ENCODE results near the gene PCDH1.

The PCDH1 gene

DNA sequence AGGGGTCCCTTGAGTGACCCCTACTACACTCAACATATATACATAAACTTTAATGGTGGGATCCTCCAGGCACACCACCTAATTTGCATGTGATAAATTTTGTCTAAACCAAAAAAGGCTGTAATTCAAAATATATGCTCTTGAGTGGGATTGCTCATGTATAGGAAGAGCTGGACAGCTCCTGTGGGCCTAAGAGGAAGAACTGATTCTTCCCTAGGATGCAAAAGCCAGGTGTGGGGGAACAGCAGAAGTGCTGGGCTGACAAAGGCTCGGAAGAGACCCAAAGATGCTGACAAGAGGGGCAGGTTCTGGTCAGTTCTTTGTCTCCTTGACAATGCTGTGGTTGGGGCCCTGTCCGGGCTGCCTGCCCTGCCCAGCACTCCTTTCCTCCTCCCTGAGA, 43.9 kb downstream of the PCDH1 start:
- H3K27me3 ChIP-seq (ENCODE audit: low read depth, low read length) = peaks cover 3% of the 10 kb centered on the region; the same call in 1 of the 2 replicates
- no peaks in the 10 kb centered on the region for H4K20me1 ChIP-seq (ENCODE audit: insufficient read depth, low read length)
- no peaks in the 10 kb centered on the region for H3K4me1 ChIP-seq (ENCODE audit: low read length)
- no peak overlapping the region for H3K9ac ChIP-seq (ENCODE audit: low read length)
- no peak overlapping the region for H3K27ac ChIP-seq (ENCODE audit: low read length)
- TF ChIP-seq, protein P1, sequence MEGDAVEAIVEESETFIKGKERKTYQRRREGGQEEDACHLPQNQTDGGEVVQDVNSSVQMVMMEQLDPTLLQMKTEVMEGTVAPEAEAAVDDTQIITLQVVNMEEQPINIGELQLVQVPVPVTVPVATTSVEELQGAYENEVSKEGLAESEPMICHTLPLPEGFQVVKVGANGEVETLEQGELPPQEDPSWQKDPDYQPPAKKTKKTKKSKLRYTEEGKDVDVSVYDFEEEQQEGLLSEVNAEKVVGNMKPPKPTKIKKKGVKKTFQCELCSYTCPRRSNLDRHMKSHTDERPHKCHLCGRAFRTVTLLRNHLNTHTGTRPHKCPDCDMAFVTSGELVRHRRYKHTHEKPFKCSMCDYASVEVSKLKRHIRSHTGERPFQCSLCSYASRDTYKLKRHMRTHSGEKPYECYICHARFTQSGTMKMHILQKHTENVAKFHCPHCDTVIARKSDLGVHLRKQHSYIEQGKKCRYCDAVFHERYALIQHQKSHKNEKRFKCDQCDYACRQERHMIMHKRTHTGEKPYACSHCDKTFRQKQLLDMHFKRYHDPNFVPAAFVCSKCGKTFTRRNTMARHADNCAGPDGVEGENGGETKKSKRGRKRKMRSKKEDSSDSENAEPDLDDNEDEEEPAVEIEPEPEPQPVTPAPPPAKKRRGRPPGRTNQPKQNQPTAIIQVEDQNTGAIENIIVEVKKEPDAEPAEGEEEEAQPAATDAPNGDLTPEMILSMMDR (IDR thresholded peaks at IDR 0.05; ENCODE audit: low read depth, low read length) = no peak
- TF ChIP-seq EZH2phosphoT487 (IDR thresholded peaks at IDR 0.05; ENCODE audit: low read depth) = no peak
- H3K9me3 ChIP-seq (ENCODE audit: insufficient read depth, low read length) = no peaks in the 10 kb centered on the region
- no peak overlapping the region for H3K4me3 ChIP-seq (ENCODE audit: low read length)
- H2AFZ ChIP-seq (ENCODE audit: low read depth, low read length) = no peak overlapping the region
- H3K4me2 ChIP-seq (ENCODE audit: low read length) = no peak overlapping the region
- H3K79me2 ChIP-seq (ENCODE audit: low read length) = no peaks in the 10 kb centered on the region
- H3K36me3 ChIP-seq (replicated peaks; ENCODE audit: low read depth, low read length) = no peaks in the 10 kb centered on the region

DNA sequence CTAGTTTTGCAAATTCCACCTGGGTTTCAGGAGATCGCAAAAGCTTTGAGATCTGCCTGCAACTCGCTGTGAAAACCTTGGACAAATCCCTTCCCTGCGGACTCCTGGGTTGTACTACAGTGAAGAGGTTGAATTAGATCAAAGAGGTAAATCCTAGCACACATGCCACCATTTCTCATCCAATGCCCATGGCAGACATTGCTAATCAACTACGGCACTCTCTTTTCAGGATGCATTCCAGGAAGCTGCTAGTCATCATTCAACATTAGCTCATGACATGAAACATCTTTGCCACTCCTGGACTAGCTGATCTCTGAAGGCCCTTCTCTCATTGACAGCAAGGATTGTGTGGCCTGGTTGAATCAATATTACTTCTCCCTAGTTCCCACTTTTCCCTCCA, 46.1 kb downstream of the PCDH1 start:
- Histone ChIP-seq H3K4me2 (ENCODE audit: low read length) (no peak overlapping the region), H3K27ac (ENCODE audit: low read length) (no peak overlapping the region), H3K36me3 (replicated peaks; ENCODE audit: low read depth, low read length) (no peaks in the 10 kb centered on the region), H3K9me3 (ENCODE audit: insufficient read depth, low read length) (no peaks in the 10 kb centered on the region), H3K79me2 (ENCODE audit: low read length) (no peaks in the 10 kb centered on the region), H3K4me1 (ENCODE audit: low read length) (no peaks in the 10 kb centered on the region), H2AFZ (ENCODE audit: low read depth, low read length) (no peak overlapping the region), H3K4me3 (ENCODE audit: low read length) (no peak overlapping the region), H4K20me1 (ENCODE audit: insufficient read depth, low read length) (no peaks in the 10 kb centered on the region), H3K27me3 (ENCODE audit: low read depth, low read length) (peaks cover 3% of the 10 kb centered on the region; the same call in 1 of the 2 replicates), H3K9ac (ENCODE audit: low read length) (no peak overlapping the region)
- TF ChIP-seq, protein P1 (IDR thresholded peaks at IDR 0.05; ENCODE audit: low read depth, low read length) = no peak
- TF ChIP-seq EZH2phosphoT487 (IDR thresholded peaks at IDR 0.05; ENCODE audit: low read depth) = no peak

DNA sequence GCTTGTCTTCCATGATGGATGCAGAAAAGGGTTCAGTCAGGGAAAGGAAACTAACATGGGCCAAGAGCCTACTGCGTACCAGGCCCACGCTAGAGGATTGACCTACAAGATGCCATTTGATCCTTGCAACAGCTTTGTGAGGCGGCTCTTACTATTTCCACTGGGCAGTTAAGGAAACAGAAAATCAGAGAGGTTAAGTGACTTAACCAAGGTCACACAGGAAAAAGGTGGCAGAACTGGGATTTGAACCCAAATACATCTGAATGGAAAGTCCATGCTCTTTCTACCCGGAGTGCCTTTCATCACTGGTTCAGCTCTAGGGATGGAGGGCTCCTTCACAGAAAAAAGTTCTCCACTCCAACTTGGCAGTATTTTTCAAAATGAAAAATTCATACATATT, 50.0 kb downstream of the PCDH1 start:
- no peaks in the 10 kb centered on the region for H3K9me3 ChIP-seq (ENCODE audit: insufficient read depth, low read length)
- no peak overlapping the region for H2AFZ ChIP-seq (ENCODE audit: low read depth, low read length)
- H4K20me1 ChIP-seq (ENCODE audit: insufficient read depth, low read length) = no peaks in the 10 kb centered on the region
- H3K27ac ChIP-seq (ENCODE audit: low read length) = no peak overlapping the region
- no peak overlapping the region for H3K4me2 ChIP-seq (ENCODE audit: low read length)
- H3K36me3 ChIP-seq (replicated peaks; ENCODE audit: low read depth, low read length) = no peaks in the 10 kb centered on the region
- H3K79me2 ChIP-seq (ENCODE audit: low read length) = no peaks in the 10 kb centered on the region
- H3K9ac ChIP-seq (ENCODE audit: low read length) = no peak overlapping the region
- no peaks in the 10 kb centered on the region; the same call in 1 of the 2 replicates for H3K27me3 ChIP-seq (ENCODE audit: low read depth, low read length)
- TF ChIP-seq, protein P1 (IDR thresholded peaks at IDR 0.05; ENCODE audit: low read depth, low read length) = no peak
- TF ChIP-seq EZH2phosphoT487 (IDR thresholded peaks at IDR 0.05; ENCODE audit: low read depth) = no peak
- no peak overlapping the region for H3K4me3 ChIP-seq (ENCODE audit: low read length)
- H3K4me1 ChIP-seq (ENCODE audit: low read length) = no peaks in the 10 kb centered on the region

DNA sequence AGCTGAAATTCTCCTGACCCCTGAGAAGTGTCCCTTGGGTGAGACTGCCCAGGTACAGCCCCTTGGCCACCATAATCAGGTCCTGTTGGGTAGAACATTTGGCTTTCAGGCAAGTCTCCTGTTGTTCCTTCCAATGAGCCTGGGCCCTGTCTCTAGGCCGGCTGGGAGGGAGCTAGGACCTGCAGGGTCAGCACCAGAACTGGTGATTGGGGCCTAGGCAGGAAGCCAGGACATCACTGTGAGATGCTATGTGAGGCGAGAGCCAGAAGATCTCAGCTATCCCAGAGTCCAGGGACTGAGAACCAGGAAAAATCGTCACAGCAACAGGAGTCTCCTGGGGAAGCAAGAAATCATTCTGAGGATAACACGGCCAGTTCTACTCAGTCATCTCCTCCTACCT, 51.5 kb downstream of the PCDH1 start:
- Histone ChIP-seq H3K27ac (ENCODE audit: low read length) (no peak overlapping the region), H3K79me2 (ENCODE audit: low read length) (no peaks in the 10 kb centered on the region), H3K4me2 (ENCODE audit: low read length) (no peak overlapping the region), H3K9ac (ENCODE audit: low read length) (no peak overlapping the region), H3K4me3 (ENCODE audit: low read length) (no peak overlapping the region), H3K9me3 (ENCODE audit: insufficient read depth, low read length) (no peaks in the 10 kb centered on the region), H3K27me3 (ENCODE audit: low read depth, low read length) (no peaks in the 10 kb centered on the region), H3K4me1 (ENCODE audit: low read length) (no peaks in the 10 kb centered on the region), H2AFZ (ENCODE audit: low read depth, low read length) (no peak overlapping the region), H4K20me1 (ENCODE audit: insufficient read depth, low read length) (no peaks in the 10 kb centered on the region), H3K36me3 (replicated peaks; ENCODE audit: low read depth, low read length) (no peaks in the 10 kb centered on the region)
- no peak for TF ChIP-seq EZH2phosphoT487 (IDR thresholded peaks at IDR 0.05; ENCODE audit: low read depth)
- TF ChIP-seq, protein P1 (IDR thresholded peaks at IDR 0.05; ENCODE audit: low read depth, low read length) = no peak

Measured in OCI-LY3 (cell line).